Adrenal gland (tissue), 12 donors: Measurements from ENCODE around the gene LILRA5. TPM values are rescaled to one million over a fixed set of nuclear protein-coding genes. Genes with fewer than 3 reads are reported as not detected.

Source experiments
- DNase-seq, 7 donors: peaks; one replicate each; pipeline ENCODE4 v3.0.0-alpha.2; 2019 to 2020
- H3K27ac ChIP-seq, 5 donors: fragments of 200-600 bp; sonication (generic) in 4 of 5; 1 replicate in 3 of 5; 2 replicates in 2 of 5; pipeline versions ENCODE4 v1.5.1 to v1.8.0; 2016 to 2020; ENCODE audit warnings: mild to moderate bottlenecking in 1 of 5
- H3K27me3 ChIP-seq: fragments of 200-600 bp; 2 replicates; pipeline ENCODE4 v1.8.0; 2021
- H3K36me3 ChIP-seq, 2 donors: fragments of 200-600 bp; replicated peaks in 1 of 2; 1 replicate in 1 of 2; 2 replicates in 1 of 2; pipeline versions ENCODE4 v1.5.1 to v1.8.0; 2018 to 2022
- H3K4me1 ChIP-seq, 2 donors: fragments of 200-600 bp; replicated peaks in 1 of 2; 1 replicate in 1 of 2; 2 replicates in 1 of 2; pipeline versions ENCODE4 v1.5.1 to v1.8.0; 2018 to 2021
- H3K4me3 ChIP-seq, 4 donors: fragments of 200-600 bp; sonication (generic) in 3 of 4; one replicate each; pipeline ENCODE4 v1.5.1; 2016 to 2018
- H3K9me3 ChIP-seq, 3 donors: fragments of 200-600 bp; sonication (generic) in 1 of 3; replicated peaks in 1 of 3; 1 replicate in 2 of 3; 2 replicates in 1 of 3; pipeline versions ENCODE4 v1.5.1 to v1.8.0; 2016 to 2021
- POLR2A ChIP-seq, 2 donors: fragments of 450-650 bp; IDR thresholded peaks; one replicate each; pipeline ENCODE4 v1.6.1; 2017; ENCODE audit warnings: antibody characterized with exemption in 2 of 2, mild to moderate bottlenecking in 2 of 2, moderate library complexity in 1 of 2
- WGBS, 4 donors: extraction: QIAGEN DNeasy Blood & Tissue Kit in 2 of 4; methylation state at CpG; one replicate each; pipeline versions ENCODE4 v1.1.5 to v1.1.7; 2013 to 2017; 5-methylcytosine and 5-hydroxymethylcytosine counted together
- intact Hi-C, 2 donors: fragments of 100-400 bp; cut with DNase I; formaldehyde crosslinking; loops; one replicate each; pipeline versions ENCODE4 v1.14.1 to v1.15.0; 2022 to 2023
- polyA plus RNA-seq, 3 donors: library from polyadenylated mRNA; stranded (reverse); fragments of 200-250 nt in 2 of 3; fragments of 350-450 nt in 1 of 3; fragmentation: Illumina TruSeq in 1 of 3; extraction: RNeasy Lipid Tissue Mini Kit (QIAGEN cat#74804) in 1 of 3; gene quantifications; one replicate each; pipeline ENCODE4 v1.2.3, GENCODE V29; 2013 to 2014
- total RNA-seq, 9 donors: library from RNA; depleted of rRNA in 4 of 9; stranded (reverse); fragments of >200 nt in 4 of 9; fragments of 120-200 nt in 1 of 9; fragmentation: NEBNext Ultra II Directional in 1 of 9; extraction: Animal tissue kit (Norgen Biotek cat#: 25700) in 1 of 9; gene quantifications; one replicate each; pipeline versions ENCODE4 v1.1.0 to v1.2.4, GENCODE V29; 2013 to 2023
- TF ChIP-seq, protein P1 (sequence below), 6 experiments: fragments of 450-650 bp in 4 of 6; fragments of 200-600 bp in 2 of 6; sonication (generic) in 1 of 6; IDR thresholded peaks; 1 replicate in 5 of 6; 2 replicates in 1 of 6; pipeline versions ENCODE4 v1.5.1 to v1.8.0; 2016 to 2021; ENCODE audit warnings: antibody characterized with exemption in 6 of 6, mild to moderate bottlenecking in 2 of 6, moderate library complexity in 1 of 6
- donor health status: healthy with polysubstance abuse.
- donor health status: Bipolar disorder and iron deficiency.
- donor health status: DM: yes; HTN: yes; CAD: no.
- donor health status: DM: no; HTN: no; CAD: no.
- donor health status: DM: no; HTN: no; CAD: no.
- donor health status: DM: yes; HTN: yes; CAD: no.

LILRA5 gene
- total and polyA plus RNA-seq, 12 donors = 0.72 to 6.2 (median 3.0) TPM; not detected in 1

DNA sequence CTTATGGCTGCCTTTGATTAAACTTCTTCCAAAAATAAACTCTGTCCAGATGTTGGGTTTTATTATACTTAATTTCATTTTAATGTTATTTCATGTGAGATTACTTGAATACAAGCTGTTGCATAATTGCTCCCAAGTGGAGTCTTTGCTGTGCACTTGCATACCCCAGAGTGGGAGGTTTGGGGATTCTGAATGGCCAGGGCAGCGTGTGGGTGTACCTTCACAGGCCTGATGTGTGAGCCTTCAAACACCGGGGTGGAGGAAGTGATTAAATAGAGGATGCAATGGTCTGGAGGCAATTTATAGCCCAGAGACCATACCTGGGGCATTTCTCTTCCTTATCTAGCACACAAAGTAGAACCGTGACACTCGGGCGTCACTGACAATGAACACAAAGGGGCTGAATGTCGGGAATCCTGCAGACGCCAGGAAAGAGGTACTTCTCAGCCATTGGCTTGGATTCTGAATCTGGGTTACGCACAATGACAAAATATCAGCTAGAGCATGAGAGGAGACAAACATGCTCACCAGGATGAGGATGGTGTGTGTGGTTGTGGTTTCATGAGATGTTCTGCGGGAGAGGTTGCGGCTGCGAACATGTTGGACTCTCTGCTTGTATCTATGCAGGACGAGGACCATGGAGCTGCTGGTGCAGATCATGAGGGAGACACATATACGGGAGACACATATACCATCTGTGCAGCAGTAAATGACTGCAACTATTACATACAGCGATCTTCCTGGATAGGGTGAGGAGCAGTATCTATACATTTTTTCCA lies 7.1 kb upstream of the LILRA5 start:
- no peak for DNase-seq
- peaks cover 14% of the 10 kb centered on the region for H3K27me3 ChIP-seq
- TF ChIP-seq POLR2A (IDR thresholded peaks at IDR 0.05) = no peak
- TF ChIP-seq, protein P1, sequence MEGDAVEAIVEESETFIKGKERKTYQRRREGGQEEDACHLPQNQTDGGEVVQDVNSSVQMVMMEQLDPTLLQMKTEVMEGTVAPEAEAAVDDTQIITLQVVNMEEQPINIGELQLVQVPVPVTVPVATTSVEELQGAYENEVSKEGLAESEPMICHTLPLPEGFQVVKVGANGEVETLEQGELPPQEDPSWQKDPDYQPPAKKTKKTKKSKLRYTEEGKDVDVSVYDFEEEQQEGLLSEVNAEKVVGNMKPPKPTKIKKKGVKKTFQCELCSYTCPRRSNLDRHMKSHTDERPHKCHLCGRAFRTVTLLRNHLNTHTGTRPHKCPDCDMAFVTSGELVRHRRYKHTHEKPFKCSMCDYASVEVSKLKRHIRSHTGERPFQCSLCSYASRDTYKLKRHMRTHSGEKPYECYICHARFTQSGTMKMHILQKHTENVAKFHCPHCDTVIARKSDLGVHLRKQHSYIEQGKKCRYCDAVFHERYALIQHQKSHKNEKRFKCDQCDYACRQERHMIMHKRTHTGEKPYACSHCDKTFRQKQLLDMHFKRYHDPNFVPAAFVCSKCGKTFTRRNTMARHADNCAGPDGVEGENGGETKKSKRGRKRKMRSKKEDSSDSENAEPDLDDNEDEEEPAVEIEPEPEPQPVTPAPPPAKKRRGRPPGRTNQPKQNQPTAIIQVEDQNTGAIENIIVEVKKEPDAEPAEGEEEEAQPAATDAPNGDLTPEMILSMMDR (IDR thresholded peaks at IDR 0.05) = no peak
- H3K4me3 ChIP-seq = no peak overlapping the region
- intact Hi-C loops = no loop called here
- H3K36me3 ChIP-seq = no peaks in the 10 kb centered on the region
- WGBS, 4 donors = 72 to 83% (median 78%) methylated on average over 14 of the region's 14 CpGs
- no peaks in the 10 kb centered on the region for H3K4me1 ChIP-seq
- no peaks in the 10 kb centered on the region for H3K9me3 ChIP-seq
- no peak overlapping the region for H3K27ac ChIP-seq

DNA sequence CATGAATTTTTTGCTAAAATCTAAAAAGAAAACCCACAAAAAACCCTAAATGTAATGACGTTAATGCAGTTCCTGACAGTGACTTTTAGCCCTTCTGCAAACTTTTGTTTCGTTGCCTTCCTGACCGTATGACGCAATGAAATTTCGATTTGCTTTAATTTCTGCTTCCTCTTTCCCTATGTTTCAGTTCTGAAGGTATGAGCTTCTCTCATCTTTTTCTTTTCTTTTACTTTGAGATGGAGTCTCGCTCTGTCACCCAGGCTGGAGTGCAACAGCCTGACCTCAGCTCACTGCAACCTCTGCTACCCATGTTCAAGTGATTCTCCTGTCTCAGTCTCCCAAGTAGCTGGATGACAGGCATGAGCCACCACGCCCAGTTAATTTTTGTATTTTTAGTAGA lies 6.1 kb upstream of the LILRA5 start:
- Histone ChIP-seq H3K27ac (no peak overlapping the region), H3K27me3 (peaks cover 11% of the 10 kb centered on the region), H3K4me3 (no peak overlapping the region), H3K4me1 (no peaks in the 10 kb centered on the region), H3K9me3 (no peaks in the 10 kb centered on the region), H3K36me3 (no peaks in the 10 kb centered on the region)
- TF ChIP-seq, protein P1 (IDR thresholded peaks at IDR 0.05) = no peak
- TF ChIP-seq POLR2A (IDR thresholded peaks at IDR 0.05) = no peak
- no peak for DNase-seq
- 61 to 76% (median 71%) methylated on average over 7 of the region's 7 CpGs for WGBS, 4 donors
- intact Hi-C loops = no loop called here

DNA sequence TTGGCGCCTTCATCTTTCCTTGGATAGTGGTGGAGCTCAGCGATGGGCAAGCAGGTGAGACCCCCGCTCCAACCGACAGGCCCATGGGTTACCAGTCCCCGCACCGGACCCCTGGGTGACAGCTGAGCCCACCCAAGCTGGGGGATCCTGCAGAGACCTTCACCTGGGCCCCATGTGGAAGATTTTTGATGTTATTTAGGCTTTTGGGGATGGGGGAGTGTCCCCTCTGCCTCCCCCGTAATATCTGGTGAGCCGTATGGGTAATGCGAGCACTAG lies 4.9 kb upstream of the LILRA5 start:
- H3K27ac ChIP-seq = no peak overlapping the region
- H3K4me1 ChIP-seq = no peaks in the 10 kb centered on the region
- TF ChIP-seq POLR2A (IDR thresholded peaks at IDR 0.05) = no peak
- TF ChIP-seq, protein P1 (IDR thresholded peaks at IDR 0.05) = no peak
- DNase-seq = no peak
- no peak overlapping the region for H3K4me3 ChIP-seq
- peaks cover 8% of the 10 kb centered on the region for H3K27me3 ChIP-seq
- H3K36me3 ChIP-seq = no peaks in the 10 kb centered on the region
- intact Hi-C loops = no loop called here
- 86 to 91% (median 88%) methylated on average over 9 of the region's 9 CpGs for WGBS, 4 donors
- H3K9me3 ChIP-seq = no peaks in the 10 kb centered on the region

DNA sequence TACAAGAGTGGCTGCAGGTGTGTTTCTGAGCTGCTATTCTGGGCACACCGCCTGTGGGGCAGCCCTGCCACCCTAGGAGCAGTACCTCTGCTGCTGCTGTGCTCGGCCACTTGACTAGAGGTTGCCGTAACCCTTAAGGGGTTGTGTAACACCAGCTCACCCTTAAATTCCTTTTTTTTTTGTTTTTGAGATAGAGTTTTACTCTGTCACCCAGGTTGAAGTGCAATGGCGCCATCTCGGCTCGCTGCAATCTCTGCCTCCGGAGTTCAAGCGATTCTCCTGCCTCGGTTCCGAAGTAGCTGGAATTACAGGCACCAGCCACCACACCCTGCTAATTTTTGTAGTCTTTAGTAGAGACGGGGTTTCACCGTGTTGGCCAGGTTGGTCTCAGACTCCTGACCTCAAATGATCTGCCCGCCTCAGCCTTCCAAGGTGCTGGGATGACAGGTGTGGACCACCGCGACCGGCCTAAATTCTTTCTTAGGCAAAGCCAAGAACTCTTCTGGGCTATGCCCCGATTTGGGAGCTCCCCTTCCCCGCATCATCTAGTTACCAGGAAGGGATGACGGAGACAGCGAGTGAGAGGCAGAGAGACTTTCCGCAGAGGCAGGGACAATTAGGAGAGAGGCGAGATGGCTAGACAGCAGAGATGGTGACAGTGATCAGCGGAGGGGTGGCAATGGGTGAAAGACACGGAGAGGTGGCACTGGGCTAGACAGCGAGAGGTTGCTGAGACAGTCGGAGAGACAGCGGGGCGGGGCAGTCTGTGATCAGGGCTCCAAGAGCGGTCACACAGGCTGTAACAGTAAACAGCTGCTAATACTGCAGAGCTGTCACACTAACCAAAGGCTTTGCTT lies 4.4 kb upstream of the LILRA5 start:
- Histone ChIP-seq H3K9me3 (no peaks in the 10 kb centered on the region), H3K4me1 (no peaks in the 10 kb centered on the region), H3K27me3 (peaks cover 8% of the 10 kb centered on the region), H3K4me3 (no peak overlapping the region), H3K36me3 (no peaks in the 10 kb centered on the region), H3K27ac (no peak overlapping the region)
- 56 to 82% (median 72%) methylated on average over 27 to 29 of the region's 29 CpGs for WGBS, 4 donors
- TF ChIP-seq, protein P1 (IDR thresholded peaks at IDR 0.05) = no peak
- no peak for TF ChIP-seq POLR2A (IDR thresholded peaks at IDR 0.05)
- intact Hi-C loops = no loop called here
- no peak for DNase-seq
